ENCODE data around the gene ATP1B3. TPM values are rescaled to one million over a fixed set of nuclear protein-coding genes. Genes with fewer than 3 reads are reported as not detected.
"Not testable (repeated sequence)": the region's sequence is repeated elsewhere in the genome, so short reads cannot be mapped to it uniquely, and the experiment has no call there.

Gene ATP1B3
- total RNA-seq, 2 experiments from 2014 or later, result 106 to 119 TPM

GRCh38 chr3:141960731-141961130 lies 84.3 kb downstream of the ATP1B3 start:
- H3K27me3 Mint-ChIP-seq (ENCODE audit: low read depth), result no peaks in the 10 kb centered on the region
- no peak for DNase-seq
- no peaks in the 10 kb centered on the region for H3K4me1 Mint-ChIP-seq (ENCODE audit: low read depth)
- CTCF ChIA-PET, result no interaction called here
- no peak overlapping the region for H3K4me3 Mint-ChIP-seq
- no peaks in the 10 kb centered on the region for H3K9me3 Mint-ChIP-seq
- intact Hi-C loops (cut with micrococcal nuclease), result loop anchor here (10.0 kb wide), 1 partner anchor 254 kb away; no protein-coding TSS in a partner anchor
- H3K27ac Mint-ChIP-seq, result no peak overlapping the region
- peaks cover 4% of the 10 kb centered on the region for H3K36me3 Mint-ChIP-seq (ENCODE audit: low read depth)

- Mint-ChIP-seq H3K36me3 (ENCODE audit: low read depth) (peaks cover 4% of the 10 kb centered on the region), H3K9me3 (no peaks in the 10 kb centered on the region), H3K27ac (no peak overlapping the region), H3K4me3 (no peak overlapping the region), H3K27me3 (ENCODE audit: low read depth) (no peaks in the 10 kb centered on the region), H3K4me1 (ENCODE audit: low read depth) (no peaks in the 10 kb centered on the region)
- intact Hi-C loops (cut with micrococcal nuclease), result loop anchor here (2.0 to 10.0 kb wide), 2 partner anchors 184 to 252 kb away; no protein-coding TSS in a partner anchor
- CTCF ChIA-PET, result interaction anchor here (0.6 to 2.2 kb wide), 5 partner anchors 50 to 317 kb away, joined by 3 to 10 read pairs (median 3); no protein-coding TSS in a partner anchor
- no peak for DNase-seq
Observed at GRCh38 chr3:141963301-141963700, 86.9 kb downstream of the ATP1B3 start.

- Mint-ChIP-seq H3K27ac (no peak overlapping the region), H3K4me1 (ENCODE audit: low read depth) (no peaks in the 10 kb centered on the region), H3K9me3 (no peaks in the 10 kb centered on the region), H3K4me3 (no peak overlapping the region), H3K36me3 (ENCODE audit: low read depth) (no peaks in the 10 kb centered on the region), H3K27me3 (ENCODE audit: low read depth) (no peaks in the 10 kb centered on the region)
- no peak for DNase-seq
- CTCF ChIA-PET, result interaction anchor here (0.6 to 1.3 kb wide), 4 partner anchors 22 to 314 kb away, joined by 3 read pairs; no protein-coding TSS in a partner anchor
- intact Hi-C loops (cut with micrococcal nuclease), result loop anchor here (10.0 kb wide), 1 partner anchor 249 kb away; no protein-coding TSS in a partner anchor
Observed at GRCh38 chr3:141965471-141965870, 89.0 kb downstream of the ATP1B3 start.

GRCh38 chr3:141969711-141970110 lies 93.3 kb downstream of the ATP1B3 start:
- no peaks in the 10 kb centered on the region for H3K27me3 Mint-ChIP-seq (ENCODE audit: low read depth)
- no peak overlapping the region for H3K27ac Mint-ChIP-seq
- intact Hi-C loops (cut with micrococcal nuclease), result loop anchor here (10.0 kb wide), 1 partner anchor 245 kb away; no protein-coding TSS in a partner anchor
- no peak for DNase-seq
- no peaks in the 10 kb centered on the region for H3K4me1 Mint-ChIP-seq (ENCODE audit: low read depth)
- no peaks in the 10 kb centered on the region for H3K36me3 Mint-ChIP-seq (ENCODE audit: low read depth)
- H3K9me3 Mint-ChIP-seq, result no peaks in the 10 kb centered on the region
- H3K4me3 Mint-ChIP-seq, result no peak overlapping the region
- CTCF ChIA-PET, result no interaction called here

GRCh38 chr3:141971571-141971970 lies 95.1 kb downstream of the ATP1B3 start:
- intact Hi-C loops (cut with micrococcal nuclease), result no loop called here
- DNase-seq, result no peak
- Mint-ChIP-seq H3K9me3 (no peaks in the 10 kb centered on the region), H3K4me1 (ENCODE audit: low read depth) (no peaks in the 10 kb centered on the region), H3K27me3 (ENCODE audit: low read depth) (no peaks in the 10 kb centered on the region), H3K36me3 (ENCODE audit: low read depth) (no peaks in the 10 kb centered on the region), H3K27ac (no peak overlapping the region), H3K4me3 (no peak overlapping the region)
- CTCF ChIA-PET, result no interaction called here

- no peak overlapping the region for H3K27ac Mint-ChIP-seq
- H3K4me3 Mint-ChIP-seq, result no peak overlapping the region
- H3K9me3 Mint-ChIP-seq, result no peaks in the 10 kb centered on the region
- CTCF ChIA-PET, result interaction anchor here (0.5 to 0.6 kb wide), 2 partner anchors 136 to 326 kb away, joined by 3 to 4 read pairs; no protein-coding TSS in a partner anchor
- intact Hi-C loops (cut with micrococcal nuclease), result no loop called here
- no peaks in the 10 kb centered on the region for H3K36me3 Mint-ChIP-seq (ENCODE audit: low read depth)
- no peaks in the 10 kb centered on the region for H3K4me1 Mint-ChIP-seq (ENCODE audit: low read depth)
- H3K27me3 Mint-ChIP-seq (ENCODE audit: low read depth), result no peaks in the 10 kb centered on the region
- no peak for DNase-seq
Observed at GRCh38 chr3:141972399-141972798, 96.0 kb downstream of the ATP1B3 start.

GRCh38 chr3:141974777-141975176 lies 98.3 kb downstream of the ATP1B3 start:
- DNase-seq; intact Hi-C loops (cut with micrococcal nuclease); H3K4me1 Mint-ChIP-seq (ENCODE audit: low read depth); H3K27me3 Mint-ChIP-seq (ENCODE audit: low read depth); CTCF ChIA-PET; H3K36me3 Mint-ChIP-seq (ENCODE audit: low read depth); H3K4me3 Mint-ChIP-seq; H3K9me3 Mint-ChIP-seq; H3K27ac Mint-ChIP-seq: not testable (repeated sequence)

Other genes with a start within 250 kb of the ATP1B3 start
- gene RNF7, start 138.3 kb upstream of the ATP1B3 start, total RNA-seq, result 10 to 100 TPM; 56.3 to 57.4 TPM
- gene GRK7, start 113.2 kb upstream of the ATP1B3 start, total RNA-seq, result not detected

Measured in activated naive CD4-positive, alpha-beta T cell treated with anti-CD3 and anti-CD28 coated beads for 36 hours (primary cell).